NCI-H82 (cell line): ENCODE measurements around the gene ZFP36L2.
A peak's percentile ranks its signal among the peaks of the same experiment; 100 is the strongest.

ENCODE experiments used
- DNase-seq: peaks from one replicate; lab custom pipeline; 2025; lab: John Stamatoyannopoulos, UW

Gene ZFP36L2

GRCh38 chr2:43222475-43223309 lies 3.7 kb downstream of the ZFP36L2 start:
- peak; percentile 31 for DNase-seq

- DNase-seq, result peak; percentile 90
Measured at GRCh38 chr2:43221763-43222474, 4.5 kb downstream of the ZFP36L2 start.

- peak; percentile 76 for DNase-seq
Measured at GRCh38 chr2:43221124-43221762, 5.2 kb downstream of the ZFP36L2 start.

- no peak for DNase-seq
Measured at GRCh38 chr2:43220760-43221123, 5.7 kb downstream of the ZFP36L2 start.

- no peak for DNase-seq
Measured at GRCh38 chr2:43220229-43220751, 6.1 kb downstream of the ZFP36L2 start.

GRCh38 chr2:43219383-43220228 lies 6.8 kb downstream of the ZFP36L2 start:
- peak; percentile 78 for DNase-seq

- no peak for DNase-seq
Measured at GRCh38 chr2:43218702-43219382, 7.6 kb downstream of the ZFP36L2 start.

- DNase-seq, result no peak
Measured at GRCh38 chr2:43218155-43218701, 8.2 kb downstream of the ZFP36L2 start.

- no peak for DNase-seq
Measured at GRCh38 chr2:43217228-43218154, 8.9 kb downstream of the ZFP36L2 start.

GRCh38 chr2:43216629-43217028 lies 9.8 kb downstream of the ZFP36L2 start:
- DNase-seq, result no peak

GRCh38 chr2:43215673-43216255 lies 10.6 kb downstream of the ZFP36L2 start:
- DNase-seq, result no peak

- DNase-seq, result no peak
Measured at GRCh38 chr2:43214253-43214652, 12.2 kb downstream of the ZFP36L2 start.

- no peak for DNase-seq
Measured at GRCh38 chr2:43212931-43213330, 13.5 kb downstream of the ZFP36L2 start.

- DNase-seq, result no peak
Measured at GRCh38 chr2:43212216-43212835, 14.1 kb downstream of the ZFP36L2 start.

- no peak for DNase-seq
Measured at GRCh38 chr2:43210467-43211303, 15.7 kb downstream of the ZFP36L2 start.

GRCh38 chr2:43210125-43210466 lies 16.3 kb downstream of the ZFP36L2 start:
- DNase-seq, result no peak

GRCh38 chr2:43209204-43209717 lies 17.1 kb downstream of the ZFP36L2 start:
- no peak for DNase-seq
